Stimulated activated CD4-positive, alpha-beta T cell treated with anti-CD3 and anti-CD28 coated beads, Interleukin-2, amount 100 ng/mL, for 4 hours (primary cell): Measurements from ENCODE around the gene ITGAX.
A peak's percentile ranks its signal among the peaks of the same experiment; 100 is the strongest.
"Not testable (repeated sequence)": the region's sequence is repeated elsewhere in the genome, so short reads cannot be mapped to it uniquely, and the experiment has no call there.

Source experiments
- DNase-seq: peaks from one replicate; pipeline ENCODE4 v3.0.0-alpha.2; 2020; ENCODE audit warnings: low read depth

Gene ITGAX

GRCh38 chr16:31410082-31410481 lies 55.1 kb downstream of the ITGAX start:
- DNase-seq: no peak

GRCh38 chr16:31411024-31411844 lies 56.3 kb downstream of the ITGAX start:
- no peak for DNase-seq

- DNase-seq: no peak
Observed at GRCh38 chr16:31412750-31413149, 57.8 kb downstream of the ITGAX start.

DNA sequence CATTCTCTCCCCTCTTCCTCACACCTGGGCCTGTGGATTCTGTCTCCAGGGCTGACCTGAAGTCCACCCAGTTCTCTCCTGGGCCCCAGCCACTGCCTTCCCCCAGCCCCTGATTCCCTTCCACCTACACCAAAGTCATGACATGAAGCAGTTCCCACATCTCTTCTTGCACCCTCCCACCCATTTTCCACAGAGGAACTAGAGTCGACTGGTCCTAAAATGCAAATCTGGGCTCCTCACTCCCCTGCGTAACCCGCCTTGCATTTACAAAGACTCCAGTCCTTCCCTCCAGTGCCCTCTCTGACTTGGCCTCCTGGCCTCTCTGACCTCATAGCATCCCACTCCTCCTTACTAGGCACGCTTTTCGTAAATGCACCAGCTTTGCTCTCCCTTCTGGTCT lies 58.4 kb downstream of the ITGAX start:
- DNase-seq: no peak

DNA sequence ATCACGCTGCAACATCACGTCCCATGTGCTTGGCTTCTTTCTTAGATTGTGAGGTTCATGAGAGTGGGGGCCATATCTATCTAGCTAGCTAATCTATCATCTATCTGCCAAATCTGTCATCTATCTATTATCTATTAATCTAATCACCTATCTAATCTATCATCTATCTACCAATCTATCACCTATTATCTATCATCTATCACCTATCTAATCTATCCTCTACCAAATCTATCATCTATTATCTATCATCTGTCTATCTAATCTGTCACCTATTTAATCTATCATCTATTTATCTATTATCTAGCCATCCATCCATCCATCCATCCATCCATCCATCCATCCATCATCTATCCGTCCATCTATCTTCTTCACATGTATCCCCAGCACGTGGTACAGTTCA lies 59.0 kb downstream of the ITGAX start:
- no peak for DNase-seq

DNA sequence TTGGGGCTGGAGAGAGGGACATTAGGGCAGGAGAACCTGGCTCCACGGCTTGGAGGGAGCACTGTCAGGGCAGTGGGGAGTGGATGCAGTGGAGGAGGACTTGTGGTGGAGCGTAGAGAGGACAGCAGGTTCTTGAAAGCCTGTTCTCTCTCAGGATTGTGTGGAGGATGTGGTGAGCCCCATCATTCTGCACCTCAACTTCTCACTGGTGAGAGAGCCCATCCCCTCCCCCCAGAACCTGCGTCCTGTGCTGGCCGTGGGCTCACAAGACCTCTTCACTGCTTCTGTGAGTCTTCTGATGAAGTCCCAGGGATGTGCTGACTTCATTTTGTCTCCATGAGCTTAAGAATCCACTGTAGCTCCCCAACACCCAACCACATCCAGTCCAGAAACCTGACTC lies 59.7 kb downstream of the ITGAX start:
- DNase-seq: no peak

GRCh38 chr16:31416371-31416770 lies 61.4 kb downstream of the ITGAX start:
- DNase-seq: no peak

- DNase-seq: not testable (repeated sequence)
Observed at GRCh38 chr16:31417036-31417435, 62.1 kb downstream of the ITGAX start.

DNA sequence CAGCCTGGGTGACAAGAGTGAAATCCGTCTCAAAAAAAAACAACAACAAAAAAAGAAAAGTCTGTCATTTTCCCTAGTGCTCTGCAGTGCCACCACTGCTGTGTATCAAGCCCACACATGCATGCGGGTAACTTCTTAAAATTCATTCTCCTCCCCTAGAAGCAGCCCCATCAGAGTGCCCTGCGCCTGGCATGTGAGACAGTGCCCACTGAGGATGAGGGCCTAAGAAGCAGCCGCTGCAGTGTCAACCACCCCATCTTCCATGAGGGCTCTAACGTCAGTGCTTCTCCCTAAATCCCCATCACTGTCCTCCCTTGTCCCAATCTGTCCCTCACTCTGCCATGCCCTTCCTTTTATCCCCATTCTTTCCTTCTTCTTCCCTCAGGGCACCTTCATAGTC lies 62.9 kb downstream of the ITGAX start:
- DNase-seq: no peak

DNA sequence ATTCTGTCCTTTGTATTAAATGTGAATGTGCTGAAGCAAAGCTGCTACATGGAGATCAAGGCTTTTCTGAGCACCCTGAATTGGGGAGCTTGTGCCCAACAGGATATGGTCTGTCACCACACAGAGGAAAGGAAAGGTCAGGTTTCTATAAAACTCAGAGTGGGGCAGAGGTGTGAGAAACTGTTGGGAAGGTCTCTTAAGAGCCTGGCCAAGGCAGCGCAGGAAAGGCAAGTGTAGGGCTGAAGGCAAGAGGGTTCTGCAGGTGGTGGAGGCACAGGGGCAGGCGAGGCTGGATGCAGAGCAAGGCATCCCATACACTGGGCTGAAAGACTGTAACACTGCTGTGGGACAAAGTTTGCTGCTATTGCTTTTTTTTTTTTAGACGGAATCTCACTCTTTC lies 65.1 kb downstream of the ITGAX start:
- DNase-seq: no peak

DNA sequence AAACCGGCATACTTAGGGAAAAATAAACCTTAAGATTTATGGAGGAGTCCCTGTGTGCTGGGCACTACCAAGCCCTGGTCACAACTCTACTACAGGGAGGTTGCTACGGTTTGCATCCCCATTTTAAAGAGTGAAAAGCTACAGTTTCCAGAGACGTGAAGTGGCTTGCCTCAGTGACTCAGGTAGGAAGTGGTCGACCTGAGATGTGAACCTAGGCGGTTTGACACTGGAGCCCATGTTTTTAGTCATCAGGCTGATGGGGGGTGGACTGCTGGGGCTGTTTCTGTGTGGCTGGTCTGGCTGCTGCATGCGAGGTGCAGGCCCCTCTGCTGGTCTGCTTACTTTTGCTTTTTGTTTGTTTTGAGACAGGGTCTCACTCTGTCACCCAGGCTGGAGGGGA lies 66.6 kb downstream of the ITGAX start:
- no peak for DNase-seq

- no peak for DNase-seq
Observed at GRCh38 chr16:31423241-31423640, 68.3 kb downstream of the ITGAX start.

GRCh38 chr16:31423801-31424200 lies 68.8 kb downstream of the ITGAX start:
- DNase-seq: no peak

GRCh38 chr16:31427441-31428278 lies 72.7 kb downstream of the ITGAX start:
- peak; percentile 75 for DNase-seq

DNA sequence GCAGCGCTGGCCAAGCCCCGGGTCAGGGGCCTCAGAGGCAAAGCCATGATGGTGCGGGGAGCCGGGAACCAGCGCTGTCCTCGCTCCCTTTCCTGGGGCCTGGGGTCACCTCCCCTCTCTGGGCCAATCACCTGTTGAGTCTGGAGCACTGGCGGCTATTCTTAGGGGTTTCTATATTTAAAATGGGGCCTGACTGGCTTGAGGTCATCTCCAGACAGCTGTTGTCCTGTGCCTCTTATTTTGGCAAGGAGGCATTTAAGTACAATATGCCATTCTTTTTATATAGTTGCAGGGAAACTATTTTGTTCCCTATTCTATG lies 73.3 kb downstream of the ITGAX start, which contains the start of gene COX6A2:
COX6A2 (minus strand) TSS at position 82 of the 319 bp plus-strand sequence; CDS start at position 47, 35 bp downstream.
- DNase-seq: no peak

DNA sequence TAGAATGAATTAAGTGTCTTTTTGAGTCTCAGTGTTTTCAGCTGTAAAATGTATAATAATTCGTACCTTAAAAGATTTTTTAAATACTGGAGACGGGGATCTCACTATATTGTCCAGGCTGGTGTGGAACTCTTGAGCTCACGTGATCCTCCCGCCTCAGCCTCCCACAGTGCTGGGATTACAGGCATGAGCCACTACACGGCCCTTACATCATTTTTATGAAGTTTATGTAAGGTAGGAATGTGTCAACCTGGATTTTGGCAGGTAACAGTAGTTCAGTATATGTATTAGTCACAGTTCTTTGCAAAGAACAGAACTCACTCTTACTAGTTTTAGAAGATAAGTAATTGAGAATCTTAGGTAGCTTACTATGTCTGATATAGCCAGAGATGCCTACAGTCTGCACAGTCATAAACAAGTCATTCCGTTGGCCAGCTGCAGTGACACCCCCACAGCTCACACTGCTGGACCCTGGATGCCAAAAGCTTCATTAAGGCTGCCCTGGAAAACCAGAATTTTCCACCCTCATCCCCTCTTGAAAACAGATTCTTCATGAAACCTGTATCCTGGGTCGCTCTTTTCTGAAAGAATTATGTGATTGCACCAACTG lies 73.8 kb downstream of the ITGAX start:
- no peak for DNase-seq

- no peak for DNase-seq
Observed at GRCh38 chr16:31429314-31429713, 74.3 kb downstream of the ITGAX start.

GRCh38 chr16:31429796-31430195 lies 74.8 kb downstream of the ITGAX start:
- DNase-seq: no peak

GRCh38 chr16:31430380-31431052 lies 75.5 kb downstream of the ITGAX start:
- no peak for DNase-seq
